ENCODE measurements around the gene NCBP1. TPM values are rescaled to one million over a fixed set of nuclear protein-coding genes. Genes with fewer than 3 reads are reported as not detected.
A peak's percentile ranks its signal among the peaks of the same experiment; 100 is the strongest.
"Not testable (repeated sequence)": the region's sequence is repeated elsewhere in the genome, so short reads cannot be mapped to it uniquely, and the experiment has no call there.

The NCBP1 gene, protein sequence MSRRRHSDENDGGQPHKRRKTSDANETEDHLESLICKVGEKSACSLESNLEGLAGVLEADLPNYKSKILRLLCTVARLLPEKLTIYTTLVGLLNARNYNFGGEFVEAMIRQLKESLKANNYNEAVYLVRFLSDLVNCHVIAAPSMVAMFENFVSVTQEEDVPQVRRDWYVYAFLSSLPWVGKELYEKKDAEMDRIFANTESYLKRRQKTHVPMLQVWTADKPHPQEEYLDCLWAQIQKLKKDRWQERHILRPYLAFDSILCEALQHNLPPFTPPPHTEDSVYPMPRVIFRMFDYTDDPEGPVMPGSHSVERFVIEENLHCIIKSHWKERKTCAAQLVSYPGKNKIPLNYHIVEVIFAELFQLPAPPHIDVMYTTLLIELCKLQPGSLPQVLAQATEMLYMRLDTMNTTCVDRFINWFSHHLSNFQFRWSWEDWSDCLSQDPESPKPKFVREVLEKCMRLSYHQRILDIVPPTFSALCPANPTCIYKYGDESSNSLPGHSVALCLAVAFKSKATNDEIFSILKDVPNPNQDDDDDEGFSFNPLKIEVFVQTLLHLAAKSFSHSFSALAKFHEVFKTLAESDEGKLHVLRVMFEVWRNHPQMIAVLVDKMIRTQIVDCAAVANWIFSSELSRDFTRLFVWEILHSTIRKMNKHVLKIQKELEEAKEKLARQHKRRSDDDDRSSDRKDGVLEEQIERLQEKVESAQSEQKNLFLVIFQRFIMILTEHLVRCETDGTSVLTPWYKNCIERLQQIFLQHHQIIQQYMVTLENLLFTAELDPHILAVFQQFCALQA
- total RNA-seq: 10 to 100 TPM; 19.6 to 24.7 TPM
- long read RNA-seq, donor 1, full-length matches to known transcripts: 6 of 11 reads
- long read RNA-seq, donor 1, partial matches to known transcripts: 0 of 11 reads
- long read RNA-seq, donor 1, other reads (novel, unspliced or antisense): 5 of 11 reads
- long read RNA-seq, donor 2, full-length matches to known transcripts: 5 of 12 reads
- long read RNA-seq, donor 2, partial matches to known transcripts: 4 of 12 reads
- long read RNA-seq, donor 2, other reads (novel, unspliced or antisense): 3 of 12 reads

DNA sequence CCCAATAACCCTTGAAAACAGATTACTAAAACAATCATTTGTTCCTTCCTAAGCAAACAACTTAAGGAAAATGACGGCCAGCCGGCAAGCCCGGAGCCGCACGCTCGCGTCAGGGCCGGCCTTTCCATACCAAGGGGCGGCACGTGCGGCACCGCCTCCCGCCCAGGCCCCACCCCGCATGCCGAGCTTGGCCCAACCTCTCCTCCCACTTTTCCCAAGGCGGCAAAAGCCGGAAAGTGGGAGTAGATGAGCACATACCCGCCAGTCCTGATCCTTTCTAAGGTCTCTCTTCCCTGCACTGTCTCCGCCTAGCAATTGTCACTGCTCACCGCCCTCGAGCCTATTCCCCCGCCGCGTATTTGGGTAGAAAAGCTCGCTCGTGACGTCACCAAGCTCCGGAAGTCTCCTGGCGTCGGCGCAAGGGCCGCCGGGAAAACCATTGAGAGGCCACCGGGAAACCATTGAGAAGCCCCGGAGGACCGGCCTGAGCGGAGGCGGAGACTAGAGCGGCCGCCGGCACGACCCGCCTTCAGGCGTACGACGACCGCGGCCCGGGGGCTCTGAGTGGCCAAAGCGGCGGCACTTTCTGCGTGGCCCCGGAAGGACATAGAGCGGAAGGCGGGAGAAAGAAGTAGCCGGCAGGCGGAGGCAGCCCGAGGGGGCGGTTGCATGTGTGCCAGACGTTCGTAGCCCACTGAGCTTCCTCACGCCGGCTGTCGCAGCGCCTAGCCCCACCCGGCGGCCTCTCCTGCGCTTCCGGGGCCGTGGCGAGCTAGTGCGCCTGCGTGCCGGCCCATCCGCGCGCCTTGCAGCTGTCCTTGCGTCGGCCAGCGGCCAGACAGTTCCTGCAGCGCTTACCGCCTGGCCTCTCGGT, at the start of gene NCBP1, which contains the start of gene TSTD2:
TSS of gene NCBP1 (plus strand) at position 837 of the 874 bp plus-strand sequence. CDS start 61 bp downstream, outside the sequence.
TSS of gene TSTD2 (minus strand) at position 384 of the 874 bp plus-strand sequence. CDS start 5,806 bp downstream, outside the sequence.
- DNase-seq (ENCODE audit: low spot score): peak; percentile 99
- intact Hi-C loops (cut with DNase I): no loop called here

DNA sequence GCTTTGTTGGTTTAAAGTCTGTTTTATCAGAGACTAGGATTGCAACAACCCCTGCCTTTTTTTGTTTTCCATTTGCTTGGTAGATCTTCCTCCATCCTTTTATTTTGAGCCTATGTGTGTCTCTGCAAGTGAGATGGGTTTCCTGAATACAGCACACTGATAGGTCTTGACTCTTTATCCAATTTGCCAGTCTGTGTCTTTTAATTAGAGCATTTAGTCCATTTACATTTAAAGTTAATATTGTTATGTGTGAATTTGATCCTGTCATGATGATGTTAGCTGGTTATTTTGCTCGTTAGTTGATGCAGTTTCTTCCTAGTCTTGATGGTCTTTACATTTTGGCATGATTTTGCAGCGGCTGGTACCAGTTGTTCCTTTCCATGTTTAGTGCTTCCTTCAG, 48.8 kb upstream of the NCBP1 start:
- intact Hi-C loops (cut with DNase I); DNase-seq (ENCODE audit: low spot score): not testable (repeated sequence)

DNA sequence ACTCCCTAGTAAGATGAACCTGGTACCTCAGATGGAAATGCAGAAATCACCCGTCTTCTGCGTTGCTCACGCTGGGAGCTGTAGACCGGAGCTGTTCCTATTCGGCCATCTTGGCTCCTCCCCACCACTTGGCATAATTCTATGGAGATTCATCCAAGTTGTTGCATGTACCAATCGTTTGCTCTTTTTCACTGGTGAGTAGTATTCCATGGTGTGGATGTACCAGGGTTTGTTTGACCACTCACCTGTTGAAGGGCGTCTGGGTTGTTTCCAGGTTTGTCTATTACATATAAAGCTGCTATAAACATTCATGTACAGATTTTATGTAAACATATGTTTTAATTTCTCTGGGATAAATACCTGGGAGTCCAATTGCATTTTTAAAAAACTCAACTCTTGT, 46.7 kb upstream of the NCBP1 start:
- intact Hi-C loops (cut with DNase I): not testable (repeated sequence)

DNA sequence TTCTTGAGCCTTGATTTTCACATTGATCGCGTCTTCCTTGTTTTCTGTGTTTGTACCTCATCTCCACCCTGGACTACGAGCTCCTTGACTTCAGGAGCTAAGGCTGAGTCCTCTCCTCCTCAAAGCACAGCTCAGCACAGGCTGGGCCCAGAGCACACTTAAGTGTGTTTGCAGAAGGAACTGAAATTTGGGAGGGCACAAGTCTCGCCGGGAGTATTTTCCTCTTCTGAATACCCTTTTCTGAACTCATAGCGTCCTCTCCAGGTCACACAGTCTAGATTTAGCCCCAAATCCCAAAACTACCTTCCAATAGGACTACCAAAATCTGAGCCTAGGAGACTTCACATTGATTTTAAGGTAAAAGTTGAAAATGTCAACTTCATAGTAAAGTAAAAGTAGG, 42.1 kb upstream of the NCBP1 start:
- DNase-seq (ENCODE audit: low spot score): no peak
- intact Hi-C loops (cut with DNase I): no loop called here

More for the DNA sequence above, 46.7 kb upstream of the NCBP1 start:
- not testable (repeated sequence) for DNase-seq (ENCODE audit: low spot score)

DNA sequence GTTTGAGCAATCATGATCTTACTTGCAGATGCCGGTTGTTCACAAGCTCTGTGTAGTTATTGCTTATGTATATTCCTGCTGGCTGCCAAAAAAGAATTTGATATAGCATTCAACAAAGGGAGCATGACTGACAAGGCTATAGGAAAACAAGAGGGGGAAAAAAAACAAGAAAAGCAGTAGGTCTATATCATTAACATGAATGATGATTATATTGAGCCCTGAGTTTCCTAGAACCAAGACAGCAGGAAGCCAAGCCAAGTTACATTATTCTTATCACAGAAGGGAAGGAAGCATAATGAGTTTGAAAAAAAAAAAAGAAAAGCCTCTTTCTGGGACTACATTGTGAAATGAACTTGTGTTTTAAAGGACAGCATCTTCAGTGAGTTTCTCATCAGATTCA, 41.5 kb upstream of the NCBP1 start:
- DNase-seq (ENCODE audit: low spot score): no peak
- intact Hi-C loops (cut with DNase I): no loop called here

DNA sequence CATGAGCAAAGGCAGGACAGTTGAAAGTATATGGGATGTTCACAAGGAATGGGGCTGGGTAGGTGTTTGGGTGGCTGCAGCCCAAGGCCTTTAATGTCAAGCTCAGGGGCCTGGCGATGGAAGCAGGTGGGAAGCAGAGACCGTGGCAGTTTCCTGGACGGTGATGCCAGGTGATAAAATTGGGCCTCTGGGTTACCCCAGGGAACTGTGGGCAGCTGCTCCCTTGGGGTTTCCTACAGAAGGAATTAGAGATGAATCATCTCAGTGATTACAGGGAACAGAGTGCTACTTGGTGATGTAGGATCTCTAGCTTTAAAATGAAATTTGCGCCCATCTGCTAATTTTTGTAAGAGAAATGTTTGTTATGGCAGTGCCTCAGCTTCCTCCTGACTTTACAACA, 39.7 kb upstream of the NCBP1 start:
- DNase-seq (ENCODE audit: low spot score): no peak
- intact Hi-C loops (cut with DNase I): no loop called here

DNA sequence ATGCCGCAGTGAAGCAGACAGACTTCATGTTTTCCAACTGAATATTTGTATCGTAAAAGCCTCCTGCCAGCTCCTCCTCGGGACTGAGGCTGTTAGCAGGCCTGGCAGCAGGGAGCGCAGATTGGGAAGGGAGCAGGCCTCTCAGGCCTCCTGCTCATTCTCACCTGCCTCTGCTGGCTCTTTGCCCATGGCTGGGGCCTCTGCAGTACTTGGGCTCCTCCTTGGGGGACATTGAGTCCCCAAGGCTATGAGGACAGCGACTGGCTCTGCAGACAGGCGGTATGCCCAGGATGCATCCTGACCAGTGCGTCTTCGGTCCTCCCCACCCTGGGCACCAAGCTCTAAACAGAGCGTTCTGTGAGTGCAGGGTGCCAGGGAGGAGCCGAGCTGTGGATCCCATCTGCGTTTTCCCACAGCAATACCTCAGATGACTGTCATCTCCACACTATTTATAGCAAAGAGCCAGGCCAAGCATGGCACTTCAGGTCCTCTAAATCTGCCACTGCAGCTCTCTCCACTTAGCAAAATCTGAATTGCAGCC, 39.2 kb upstream of the NCBP1 start:
- DNase-seq (ENCODE audit: low spot score): no peak
- intact Hi-C loops (cut with DNase I): no loop called here

DNA sequence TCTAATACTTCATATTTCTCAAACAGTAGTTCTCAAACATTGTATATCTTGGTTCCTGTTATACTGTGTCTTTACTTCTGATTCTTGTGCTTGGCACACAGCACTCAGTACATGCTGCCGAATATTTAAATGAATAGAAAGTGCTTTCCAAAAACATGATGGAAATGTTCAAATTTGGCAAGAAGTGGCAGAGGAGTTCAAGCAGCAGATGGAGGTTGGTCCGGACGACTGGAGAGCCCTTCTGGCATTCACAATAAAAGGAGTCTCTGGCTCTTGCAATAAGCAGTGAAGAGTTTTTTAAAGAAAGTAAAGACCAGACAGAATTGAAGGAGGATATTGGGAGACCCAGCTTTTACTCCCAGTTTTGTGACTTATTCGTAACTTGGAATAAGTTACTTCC, 36.7 kb upstream of the NCBP1 start:
- no peak for DNase-seq (ENCODE audit: low spot score)
- intact Hi-C loops (cut with DNase I): no loop called here

DNA sequence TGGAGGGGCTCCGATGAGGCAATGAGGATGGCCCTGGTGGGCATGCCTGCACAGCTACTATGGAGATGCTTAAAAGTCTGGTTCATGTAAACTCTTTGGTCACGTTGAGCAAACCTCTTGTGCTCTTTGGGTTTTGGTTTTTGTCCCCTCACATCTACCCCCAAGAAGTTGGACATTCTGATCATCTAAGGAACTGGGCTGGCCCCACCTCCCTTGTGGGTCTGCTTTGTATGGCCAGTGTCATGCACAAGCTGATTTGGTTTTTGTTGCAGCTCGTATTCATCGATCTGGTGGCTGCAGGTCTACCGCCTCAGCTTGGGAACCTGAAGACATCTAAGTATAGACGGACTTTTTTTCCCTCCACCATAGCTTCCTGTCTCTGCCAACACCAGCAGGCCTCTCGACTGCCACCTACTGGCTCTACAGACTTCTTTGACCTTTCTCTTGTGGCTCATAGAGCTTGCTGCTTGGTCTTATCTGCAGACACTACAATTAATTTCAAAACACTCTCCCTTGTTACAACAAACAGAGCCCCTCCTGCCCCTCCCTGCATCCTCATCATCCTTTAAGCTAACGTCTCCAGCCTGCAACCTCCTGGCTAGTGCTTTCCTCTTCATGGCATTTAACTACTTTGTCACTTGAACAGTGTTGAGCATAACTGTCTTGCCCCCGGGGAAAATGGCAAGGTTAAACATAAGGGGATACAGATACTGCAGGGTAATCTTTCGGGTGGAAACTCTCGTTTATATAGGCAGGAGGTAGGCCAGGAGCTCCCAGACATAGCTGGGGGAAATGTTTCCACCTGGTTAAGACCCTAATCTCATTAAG, 34.9 kb upstream of the NCBP1 start:
- intact Hi-C loops (cut with DNase I): no loop called here
- DNase-seq (ENCODE audit: low spot score): no peak

DNA sequence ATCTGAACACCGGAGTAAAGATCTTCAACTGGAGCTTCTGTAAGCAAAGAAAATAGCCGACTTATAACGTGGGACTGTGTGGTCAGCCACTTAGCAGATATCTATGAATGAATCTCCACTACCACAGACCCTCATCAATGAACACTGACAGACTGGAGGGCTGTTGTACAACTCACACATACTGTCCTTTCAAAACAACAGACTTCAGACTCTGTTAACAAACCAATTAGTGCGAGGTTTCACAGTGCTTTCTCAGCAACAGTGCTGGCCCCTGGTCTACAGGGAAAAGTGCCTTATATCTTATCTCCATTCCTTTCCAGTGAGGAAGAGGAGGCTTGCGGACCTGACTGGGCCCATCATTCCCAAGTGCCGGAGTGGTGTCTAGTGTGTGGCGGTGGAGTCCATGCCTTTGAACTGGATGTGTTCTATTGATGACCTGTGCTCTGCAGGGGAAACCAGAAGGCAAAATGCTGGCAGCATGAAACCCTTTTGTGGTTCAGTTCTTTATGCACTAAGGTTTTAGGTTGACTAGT, 34.2 kb upstream of the NCBP1 start:
- intact Hi-C loops (cut with DNase I): no loop called here
- no peak for DNase-seq (ENCODE audit: low spot score)

DNA sequence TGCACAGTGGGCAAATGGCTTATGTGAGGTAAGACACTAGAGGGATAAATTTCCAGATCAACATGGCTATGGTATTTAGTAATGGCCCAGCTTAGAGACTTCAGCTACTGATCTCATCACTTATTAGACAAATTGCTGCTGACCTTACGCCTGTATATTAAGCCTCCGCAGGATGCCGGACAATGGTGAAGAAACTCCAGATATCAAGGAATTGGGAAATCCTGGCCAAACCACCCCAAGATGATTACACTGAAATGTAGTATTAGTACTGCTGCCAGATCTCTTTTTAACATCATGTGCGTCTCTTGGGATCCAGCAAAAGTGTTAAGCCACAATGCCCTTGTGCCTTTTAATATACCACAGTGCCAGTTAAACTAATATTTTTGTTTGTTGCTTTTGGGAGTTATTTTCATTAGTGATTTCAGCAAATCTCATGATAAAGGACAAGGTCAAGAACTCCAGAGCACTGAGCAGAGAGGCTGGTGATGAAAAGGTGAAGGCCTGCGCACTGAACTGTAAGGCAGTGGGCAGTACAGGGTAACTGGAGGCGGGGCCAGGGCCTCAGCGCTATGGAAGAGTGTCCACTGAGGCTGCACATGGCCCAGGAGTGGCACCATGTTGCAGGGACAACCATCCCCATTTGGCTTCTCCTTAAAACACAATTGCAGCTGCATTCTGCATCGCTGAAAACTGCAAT, 32.9 kb upstream of the NCBP1 start:
- intact Hi-C loops (cut with DNase I): loop anchor here in 1 of 2 donors (10.0 kb wide), 1 partner anchor 126 kb away; no protein-coding TSS in a partner anchor
- no peak for DNase-seq (ENCODE audit: low spot score)

DNA sequence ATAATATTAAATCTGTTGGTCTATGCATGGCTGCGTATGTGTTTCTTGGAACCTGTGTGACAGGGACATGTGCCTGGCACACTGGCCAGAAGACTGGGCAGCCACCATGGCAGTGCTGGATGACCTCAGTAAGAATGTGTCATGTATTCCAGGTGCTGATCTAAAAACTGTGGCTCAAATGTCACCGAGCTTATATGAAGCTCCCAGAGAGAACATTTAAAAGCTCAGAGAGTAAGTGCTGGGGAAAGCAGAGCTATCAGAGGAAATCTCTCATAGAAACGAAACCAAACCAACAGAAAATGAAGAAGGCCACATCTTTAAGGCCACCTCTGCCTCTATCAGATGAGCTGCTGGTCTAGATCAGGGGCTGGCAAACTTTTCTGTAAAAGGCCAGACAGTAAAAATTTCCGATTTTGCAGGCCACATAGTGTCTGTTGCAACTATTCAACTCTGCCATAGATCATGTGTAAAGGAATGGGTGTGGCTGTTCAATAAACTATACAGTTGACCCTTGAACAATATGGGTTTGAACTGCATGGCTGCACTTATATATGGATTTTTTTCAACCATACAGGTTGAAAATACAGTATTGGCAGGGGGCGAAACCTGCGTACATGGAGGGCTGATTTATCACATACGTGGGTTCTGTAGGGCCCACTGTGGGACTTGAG, 32.3 kb upstream of the NCBP1 start:
- intact Hi-C loops (cut with DNase I): loop anchor here in 1 of 2 donors (10.0 kb wide), 1 partner anchor 127 kb away; no protein-coding TSS in a partner anchor
- no peak for DNase-seq (ENCODE audit: low spot score)

DNA sequence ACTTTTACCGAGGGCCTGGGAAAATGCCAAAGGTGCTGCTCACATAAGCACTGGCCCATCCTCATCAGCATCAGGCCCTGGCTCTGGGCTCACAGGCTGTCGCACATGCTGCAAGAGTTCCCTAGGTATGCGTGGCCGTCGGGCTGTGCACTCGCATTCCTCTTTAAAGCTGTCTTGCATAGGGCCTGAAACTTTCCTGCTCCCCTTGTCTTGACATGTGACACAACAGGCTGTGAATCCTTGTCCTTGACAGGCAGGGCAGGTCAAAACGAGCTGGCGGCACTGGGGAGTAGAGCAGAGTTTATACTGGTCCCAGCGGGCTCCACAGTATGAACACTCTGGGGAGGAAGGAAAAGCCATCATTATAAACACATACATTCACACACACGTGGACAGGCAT, 31.2 kb upstream of the NCBP1 start:
- intact Hi-C loops (cut with DNase I): loop anchor here in 1 of 2 donors (10.0 kb wide), 1 partner anchor 128 kb away; no protein-coding TSS in a partner anchor
- no peak for DNase-seq (ENCODE audit: low spot score)

DNA sequence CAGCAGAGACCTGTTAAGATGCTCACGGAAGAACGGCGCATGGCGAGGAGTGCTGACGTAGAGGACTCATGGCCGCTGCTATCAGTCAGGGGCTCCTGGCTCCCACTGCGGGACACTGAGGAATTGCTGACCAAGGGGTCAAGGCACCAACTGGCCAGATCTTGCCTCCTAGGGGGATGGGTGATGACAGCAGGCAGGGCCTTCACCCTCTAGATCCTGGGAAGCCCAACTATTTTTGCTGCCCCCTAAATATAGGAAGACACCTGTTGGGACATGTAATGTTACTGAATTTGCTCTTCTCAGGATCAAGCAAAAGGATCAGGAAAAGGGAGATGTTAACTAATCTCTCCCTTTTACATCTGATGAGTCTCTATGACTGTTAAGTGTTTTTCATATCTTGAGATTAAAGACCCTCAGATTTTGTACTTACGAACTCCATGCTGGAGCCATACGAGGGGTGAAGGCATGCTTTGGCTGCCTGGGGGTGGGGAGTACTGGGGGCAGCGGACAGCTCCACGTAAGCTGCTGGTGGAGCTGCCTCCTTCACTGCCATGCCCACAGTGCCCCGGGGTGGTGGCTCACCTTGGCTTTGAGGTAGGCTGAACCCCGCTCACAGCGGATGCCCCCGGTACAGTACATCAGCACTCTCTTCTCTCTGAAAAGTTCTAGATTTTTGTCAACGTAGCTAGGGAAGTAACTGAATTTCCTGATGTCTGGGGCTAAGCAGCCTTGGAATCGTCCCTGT, 28.5 kb upstream of the NCBP1 start:
- intact Hi-C loops (cut with DNase I): loop anchor here in 1 of 2 donors (10.0 kb wide), 1 partner anchor 130 kb away; no protein-coding TSS in a partner anchor

DNA sequence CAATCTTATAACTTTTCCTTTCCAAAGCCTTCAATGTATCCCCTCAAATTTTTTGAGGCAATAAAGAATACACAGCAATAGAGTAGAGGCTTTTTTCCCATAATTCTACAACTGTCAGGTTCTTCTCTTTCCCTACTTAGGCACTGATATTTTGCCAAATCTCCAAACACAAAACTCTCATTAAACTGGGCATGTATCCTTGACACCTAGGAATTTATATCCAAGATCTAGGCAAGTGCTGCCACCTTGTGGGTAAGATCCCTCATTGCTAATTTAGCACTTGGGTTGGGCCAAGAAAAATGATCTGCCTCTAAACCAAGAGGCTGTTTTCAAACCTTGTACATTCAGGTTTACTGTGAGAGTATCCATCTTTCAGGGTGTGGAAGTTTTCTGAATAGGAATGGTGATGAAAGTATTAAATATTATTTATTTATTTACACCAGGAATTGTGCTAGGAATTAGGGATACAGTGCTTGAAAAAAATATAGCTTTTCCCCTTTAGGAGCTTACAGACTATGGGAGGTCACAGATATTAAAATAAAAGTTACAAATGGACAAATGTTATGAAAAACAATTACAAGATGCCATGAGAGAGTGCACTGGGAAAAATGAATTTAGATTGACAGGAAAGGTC, 18.1 kb upstream of the NCBP1 start:
- intact Hi-C loops (cut with DNase I): no loop called here
- DNase-seq (ENCODE audit: low spot score): no peak

More for the DNA sequence above, 28.5 kb upstream of the NCBP1 start:
- DNase-seq (ENCODE audit: low spot score): no peak

All from posterior vena cava (tissue), 2 donors.